ENCODE measurements around the gene TSPAN12. TPM values are rescaled to one million over a fixed set of nuclear protein-coding genes. Genes with fewer than 3 reads are reported as not detected.

TSPAN12 gene
- total RNA-seq, 1 experiment from 2014 or later: 17.3 TPM

DNA sequence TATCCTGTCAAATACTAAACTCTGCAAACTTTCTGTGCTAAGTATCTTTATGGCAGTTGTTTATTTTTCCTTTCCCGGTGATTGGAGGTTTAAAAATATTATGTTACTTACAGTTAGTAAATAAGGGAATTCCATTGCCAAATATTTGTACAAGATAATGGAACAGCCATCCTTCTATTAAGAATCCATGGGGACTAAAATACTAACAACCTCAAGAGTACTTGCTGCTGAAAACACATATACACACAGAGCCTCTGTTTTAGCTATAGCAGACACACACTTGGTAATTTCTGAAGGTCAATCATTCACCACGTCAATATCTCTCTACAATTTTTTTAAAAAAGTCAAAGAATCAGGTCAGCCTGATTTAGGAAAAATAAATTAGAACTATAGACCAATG, 32.4 kb downstream of the TSPAN12 start (continued):
- TF ChIP-seq, protein P1, sequence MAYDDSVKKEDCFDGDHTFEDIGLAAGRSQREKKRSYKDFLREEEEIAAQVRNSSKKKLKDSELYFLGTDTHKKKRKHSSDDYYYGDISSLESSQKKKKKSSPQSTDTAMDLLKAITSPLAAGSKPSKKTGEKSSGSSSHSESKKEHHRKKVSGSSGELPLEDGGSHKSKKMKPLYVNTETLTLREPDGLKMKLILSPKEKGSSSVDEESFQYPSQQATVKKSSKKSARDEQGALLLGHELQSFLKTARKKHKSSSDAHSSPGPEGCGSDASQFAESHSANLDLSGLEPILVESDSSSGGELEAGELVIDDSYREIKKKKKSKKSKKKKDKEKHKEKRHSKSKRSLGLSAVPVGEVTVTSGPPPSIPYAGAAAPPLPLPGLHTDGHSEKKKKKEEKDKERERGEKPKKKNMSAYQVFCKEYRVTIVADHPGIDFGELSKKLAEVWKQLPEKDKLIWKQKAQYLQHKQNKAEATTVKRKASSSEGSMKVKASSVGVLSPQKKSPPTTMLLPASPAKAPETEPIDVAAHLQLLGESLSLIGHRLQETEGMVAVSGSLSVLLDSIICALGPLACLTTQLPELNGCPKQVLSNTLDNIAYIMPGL (CRISPR knock-in tag; IDR thresholded peaks at IDR 0.05): no peak
- TF ChIP-seq PRRX2 (CRISPR knock-in tag; IDR thresholded peaks at IDR 0.05): no peak
- no peak for TF ChIP-seq TEAD4 (CRISPR knock-in tag; IDR thresholded peaks at IDR 0.05)
- TF ChIP-seq, protein P2, sequence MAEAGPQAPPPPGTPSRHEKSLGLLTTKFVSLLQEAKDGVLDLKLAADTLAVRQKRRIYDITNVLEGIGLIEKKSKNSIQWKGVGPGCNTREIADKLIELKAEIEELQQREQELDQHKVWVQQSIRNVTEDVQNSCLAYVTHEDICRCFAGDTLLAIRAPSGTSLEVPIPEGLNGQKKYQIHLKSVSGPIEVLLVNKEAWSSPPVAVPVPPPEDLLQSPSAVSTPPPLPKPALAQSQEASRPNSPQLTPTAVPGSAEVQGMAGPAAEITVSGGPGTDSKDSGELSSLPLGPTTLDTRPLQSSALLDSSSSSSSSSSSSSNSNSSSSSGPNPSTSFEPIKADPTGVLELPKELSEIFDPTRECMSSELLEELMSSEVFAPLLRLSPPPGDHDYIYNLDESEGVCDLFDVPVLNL (CRISPR knock-in tag; IDR thresholded peaks at IDR 0.05; ENCODE audit: borderline replicate concordance, low read depth): no peak
- TF ChIP-seq, protein P3, sequence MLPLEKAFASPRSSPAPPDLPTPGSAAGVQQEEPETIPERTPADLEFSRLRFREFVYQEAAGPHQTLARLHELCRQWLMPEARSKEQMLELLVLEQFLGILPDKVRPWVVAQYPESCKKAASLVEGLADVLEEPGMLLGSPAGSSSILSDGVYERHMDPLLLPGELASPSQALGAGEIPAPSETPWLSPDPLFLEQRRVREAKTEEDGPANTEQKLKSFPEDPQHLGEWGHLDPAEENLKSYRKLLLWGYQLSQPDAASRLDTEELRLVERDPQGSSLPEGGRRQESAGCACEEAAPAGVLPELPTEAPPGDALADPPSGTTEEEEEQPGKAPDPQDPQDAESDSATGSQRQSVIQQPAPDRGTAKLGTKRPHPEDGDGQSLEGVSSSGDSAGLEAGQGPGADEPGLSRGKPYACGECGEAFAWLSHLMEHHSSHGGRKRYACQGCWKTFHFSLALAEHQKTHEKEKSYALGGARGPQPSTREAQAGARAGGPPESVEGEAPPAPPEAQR (CRISPR knock-in tag; IDR thresholded peaks at IDR 0.05): no peak
- TF ChIP-seq ZNF416 (CRISPR knock-in tag; IDR thresholded peaks at IDR 0.05): no peak
- TF ChIP-seq, protein P4, sequence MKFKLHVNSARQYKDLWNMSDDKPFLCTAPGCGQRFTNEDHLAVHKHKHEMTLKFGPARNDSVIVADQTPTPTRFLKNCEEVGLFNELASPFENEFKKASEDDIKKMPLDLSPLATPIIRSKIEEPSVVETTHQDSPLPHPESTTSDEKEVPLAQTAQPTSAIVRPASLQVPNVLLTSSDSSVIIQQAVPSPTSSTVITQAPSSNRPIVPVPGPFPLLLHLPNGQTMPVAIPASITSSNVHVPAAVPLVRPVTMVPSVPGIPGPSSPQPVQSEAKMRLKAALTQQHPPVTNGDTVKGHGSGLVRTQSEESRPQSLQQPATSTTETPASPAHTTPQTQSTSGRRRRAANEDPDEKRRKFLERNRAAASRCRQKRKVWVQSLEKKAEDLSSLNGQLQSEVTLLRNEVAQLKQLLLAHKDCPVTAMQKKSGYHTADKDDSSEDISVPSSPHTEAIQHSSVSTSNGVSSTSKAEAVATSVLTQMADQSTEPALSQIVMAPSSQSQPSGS (CRISPR knock-in tag; IDR thresholded peaks at IDR 0.05; ENCODE audit: borderline replicate concordance, low read depth): no peak
- no peak for TF ChIP-seq NFATC4 (CRISPR knock-in tag; IDR thresholded peaks at IDR 0.05)
- TF ChIP-seq, protein P5, sequence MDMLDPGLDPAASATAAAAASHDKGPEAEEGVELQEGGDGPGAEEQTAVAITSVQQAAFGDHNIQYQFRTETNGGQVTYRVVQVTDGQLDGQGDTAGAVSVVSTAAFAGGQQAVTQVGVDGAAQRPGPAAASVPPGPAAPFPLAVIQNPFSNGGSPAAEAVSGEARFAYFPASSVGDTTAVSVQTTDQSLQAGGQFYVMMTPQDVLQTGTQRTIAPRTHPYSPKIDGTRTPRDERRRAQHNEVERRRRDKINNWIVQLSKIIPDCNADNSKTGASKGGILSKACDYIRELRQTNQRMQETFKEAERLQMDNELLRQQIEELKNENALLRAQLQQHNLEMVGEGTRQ (CRISPR knock-in tag; IDR thresholded peaks at IDR 0.05): no peak

DNA sequence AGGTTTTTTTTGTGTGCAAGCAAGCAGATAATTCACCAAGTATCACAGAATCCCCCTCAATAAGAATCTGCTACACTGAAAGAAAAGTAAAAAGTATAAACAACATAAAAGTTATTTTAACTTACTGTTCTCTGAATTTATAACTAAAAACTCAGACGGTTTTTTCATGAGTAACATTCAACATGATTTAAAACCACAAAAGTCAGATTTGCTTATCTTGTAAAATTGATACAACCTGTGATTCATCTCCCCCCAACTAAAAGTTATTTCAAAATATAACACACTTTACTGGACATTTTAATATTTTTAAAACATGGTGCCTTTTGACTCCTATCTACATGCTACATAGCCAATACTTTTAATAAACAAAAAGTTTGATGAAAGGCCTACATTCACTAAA, 32.8 kb downstream of the TSPAN12 start:
- Mint-ChIP-seq H3K36me3 (peaks cover 5% of the 10 kb centered on the region; the same call in 1 of the 2 replicates), H3K4me3 (no peak overlapping the region), H3K27ac (no peak overlapping the region), H3K4me1 (peaks cover 23% of the 10 kb centered on the region), H3K27me3 (ENCODE audit: low read depth) (no peaks in the 10 kb centered on the region), H3K9me3 (peaks cover 4% of the 10 kb centered on the region; the same call in 1 of the 2 replicates)
- DNase-seq (ENCODE audit: low spot score) (no peak), ATAC-seq (no peak)
- ChIA-PET POLR2A (no interaction called here), CTCF (no interaction called here)
- TF ChIP-seq, protein P6, sequence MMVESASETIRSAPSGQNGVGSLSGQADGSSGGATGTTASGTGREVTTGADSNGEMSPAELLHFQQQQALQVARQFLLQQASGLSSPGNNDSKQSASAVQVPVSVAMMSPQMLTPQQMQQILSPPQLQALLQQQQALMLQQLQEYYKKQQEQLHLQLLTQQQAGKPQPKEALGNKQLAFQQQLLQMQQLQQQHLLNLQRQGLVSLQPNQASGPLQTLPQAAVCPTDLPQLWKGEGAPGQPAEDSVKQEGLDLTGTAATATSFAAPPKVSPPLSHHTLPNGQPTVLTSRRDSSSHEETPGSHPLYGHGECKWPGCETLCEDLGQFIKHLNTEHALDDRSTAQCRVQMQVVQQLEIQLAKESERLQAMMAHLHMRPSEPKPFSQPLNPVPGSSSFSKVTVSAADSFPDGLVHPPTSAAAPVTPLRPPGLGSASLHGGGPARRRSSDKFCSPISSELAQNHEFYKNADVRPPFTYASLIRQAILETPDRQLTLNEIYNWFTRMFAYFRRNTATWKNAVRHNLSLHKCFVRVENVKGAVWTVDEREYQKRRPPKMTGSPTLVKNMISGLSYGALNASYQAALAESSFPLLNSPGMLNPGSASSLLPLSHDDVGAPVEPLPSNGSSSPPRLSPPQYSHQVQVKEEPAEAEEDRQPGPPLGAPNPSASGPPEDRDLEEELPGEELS (CRISPR knock-in tag; IDR thresholded peaks at IDR 0.05): no peak
- no peak for TF ChIP-seq FOXP1 (CRISPR knock-in tag; IDR thresholded peaks at IDR 0.05; ENCODE audit: borderline replicate concordance)
- TF ChIP-seq JAZF1 (CRISPR knock-in tag; IDR thresholded peaks at IDR 0.05): no peak
- TF ChIP-seq CBFB (CRISPR knock-in tag; IDR thresholded peaks at IDR 0.05; ENCODE audit: low read depth): no peak
- TF ChIP-seq FOXJ3 (CRISPR knock-in tag; IDR thresholded peaks at IDR 0.05; ENCODE audit: borderline replicate concordance): no peak
- TF ChIP-seq CREB1 (CRISPR knock-in tag; IDR thresholded peaks at IDR 0.05): no peak
- TF ChIP-seq, protein P7, sequence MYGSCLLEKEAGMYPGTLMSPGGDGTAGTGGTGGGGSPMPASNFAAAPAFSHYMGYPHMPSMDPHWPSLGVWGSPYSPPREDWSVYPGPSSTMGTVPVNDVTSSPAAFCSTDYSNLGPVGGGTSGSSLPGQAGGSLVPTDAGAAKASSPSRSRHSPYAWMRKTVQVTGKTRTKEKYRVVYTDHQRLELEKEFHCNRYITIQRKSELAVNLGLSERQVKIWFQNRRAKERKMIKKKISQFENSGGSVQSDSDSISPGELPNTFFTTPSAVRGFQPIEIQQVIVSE (CRISPR knock-in tag; IDR thresholded peaks at IDR 0.05; ENCODE audit: borderline replicate concordance): no peak
- no peak for TF ChIP-seq SMAD3 (CRISPR knock-in tag; IDR thresholded peaks at IDR 0.05; ENCODE audit: borderline replicate concordance)
- no peak for TF ChIP-seq RELA (CRISPR knock-in tag; IDR thresholded peaks at IDR 0.05; ENCODE audit: borderline replicate concordance)
- TF ChIP-seq ESRRA (CRISPR knock-in tag; IDR thresholded peaks at IDR 0.05; ENCODE audit: borderline replicate concordance): no peak
- TF ChIP-seq, protein P8, sequence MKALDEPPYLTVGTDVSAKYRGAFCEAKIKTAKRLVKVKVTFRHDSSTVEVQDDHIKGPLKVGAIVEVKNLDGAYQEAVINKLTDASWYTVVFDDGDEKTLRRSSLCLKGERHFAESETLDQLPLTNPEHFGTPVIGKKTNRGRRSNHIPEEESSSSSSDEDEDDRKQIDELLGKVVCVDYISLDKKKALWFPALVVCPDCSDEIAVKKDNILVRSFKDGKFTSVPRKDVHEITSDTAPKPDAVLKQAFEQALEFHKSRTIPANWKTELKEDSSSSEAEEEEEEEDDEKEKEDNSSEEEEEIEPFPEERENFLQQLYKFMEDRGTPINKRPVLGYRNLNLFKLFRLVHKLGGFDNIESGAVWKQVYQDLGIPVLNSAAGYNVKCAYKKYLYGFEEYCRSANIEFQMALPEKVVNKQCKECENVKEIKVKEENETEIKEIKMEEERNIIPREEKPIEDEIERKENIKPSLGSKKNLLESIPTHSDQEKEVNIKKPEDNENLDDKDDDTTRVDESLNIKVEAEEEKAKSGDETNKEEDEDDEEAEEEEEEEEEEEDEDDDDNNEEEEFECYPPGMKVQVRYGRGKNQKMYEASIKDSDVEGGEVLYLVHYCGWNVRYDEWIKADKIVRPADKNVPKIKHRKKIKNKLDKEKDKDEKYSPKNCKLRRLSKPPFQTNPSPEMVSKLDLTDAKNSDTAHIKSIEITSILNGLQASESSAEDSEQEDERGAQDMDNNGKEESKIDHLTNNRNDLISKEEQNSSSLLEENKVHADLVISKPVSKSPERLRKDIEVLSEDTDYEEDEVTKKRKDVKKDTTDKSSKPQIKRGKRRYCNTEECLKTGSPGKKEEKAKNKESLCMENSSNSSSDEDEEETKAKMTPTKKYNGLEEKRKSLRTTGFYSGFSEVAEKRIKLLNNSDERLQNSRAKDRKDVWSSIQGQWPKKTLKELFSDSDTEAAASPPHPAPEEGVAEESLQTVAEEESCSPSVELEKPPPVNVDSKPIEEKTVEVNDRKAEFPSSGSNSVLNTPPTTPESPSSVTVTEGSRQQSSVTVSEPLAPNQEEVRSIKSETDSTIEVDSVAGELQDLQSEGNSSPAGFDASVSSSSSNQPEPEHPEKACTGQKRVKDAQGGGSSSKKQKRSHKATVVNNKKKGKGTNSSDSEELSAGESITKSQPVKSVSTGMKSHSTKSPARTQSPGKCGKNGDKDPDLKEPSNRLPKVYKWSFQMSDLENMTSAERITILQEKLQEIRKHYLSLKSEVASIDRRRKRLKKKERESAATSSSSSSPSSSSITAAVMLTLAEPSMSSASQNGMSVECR (CRISPR knock-in tag; IDR thresholded peaks at IDR 0.05; ENCODE audit: borderline replicate concordance): no peak
- TF ChIP-seq, protein P2 (CRISPR knock-in tag; IDR thresholded peaks at IDR 0.05; ENCODE audit: borderline replicate concordance, low read depth): no peak
